SK-N-MC (cell line): ENCODE measurements around the gene LAMTOR1.

Experiments
- DNase-seq: peaks from one replicate; pipeline ENCODE4 v3.0.0-alpha.2; 2011; ENCODE audit warnings: low read depth, low spot score
- H3K27ac ChIP-seq: fragments of 200-600 bp; sonication (generic); 2 replicates; pipeline ENCODE4 v1.5.1; 2016; ENCODE audit warnings: mixed run types
- H3K36me3 ChIP-seq: fragments of 200-600 bp; sonication (generic); 2 replicates; pipeline ENCODE4 v1.6.1; 2017; ENCODE audit warnings: antibody characterized with exemption, low read length, mixed read lengths; ENCODE audit not compliant: insufficient read depth
- H3K4me3 ChIP-seq: fragments of 200-600 bp; sonication (generic); 2 replicates; pipeline ENCODE4 v1.5.1; 2016
- H3K9ac ChIP-seq: fragments of 200-600 bp; sonication (generic); 2 replicates; pipeline ENCODE4 v1.8.0; 2017; ENCODE audit warnings: mixed run types, mixed read lengths; ENCODE audit not compliant: insufficient read length
- H3K9me3 ChIP-seq: fragments of 200-600 bp; sonication (generic); 2 replicates; pipeline ENCODE4 v1.6.1; 2017; ENCODE audit warnings: low read depth, mild to moderate bottlenecking, antibody characterized with exemption, low read length, moderate library complexity, mixed read lengths
- EZH2 ChIP-seq: fragments of 200-600 bp; sonication (generic); IDR thresholded peaks from one replicate; pipeline ENCODE4 v1.6.1; 2017; ENCODE audit warnings: antibody characterized with exemption
- FOXP2 ChIP-seq: optimal IDR thresholded peaks from 2 replicates; pipeline ENCODE3; 2011; ENCODE audit warnings: mild to moderate bottlenecking, moderate library complexity; ENCODE audit not compliant: insufficient read depth; ENCODE audit errors: extremely low read length, control extremely low read depth
- POLR2AphosphoS5 ChIP-seq: IDR thresholded peaks from 2 replicates; pipeline ENCODE4 v1.6.1; 2012; ENCODE audit warnings: mild to moderate bottlenecking, low read depth, low read length, borderline replicate concordance

The LAMTOR1 gene

GRCh38 chr11:72069787-72070251 lies 33.3 kb downstream of the LAMTOR1 start:
- no peak overlapping the region for H3K4me3 ChIP-seq
- DNase-seq = no peak
- no peak overlapping the region for H3K27ac ChIP-seq
- H3K9ac ChIP-seq = no peak overlapping the region
- no peaks in the 10 kb centered on the region for H3K9me3 ChIP-seq
- no peak for TF ChIP-seq POLR2AphosphoS5
- TF ChIP-seq EZH2 = no peak
- TF ChIP-seq FOXP2 = no peak
- H3K36me3 ChIP-seq = peaks cover 9% of the 10 kb centered on the region

GRCh38 chr11:72069200-72069599 lies 33.9 kb downstream of the LAMTOR1 start:
- peaks cover 9% of the 10 kb centered on the region for H3K36me3 ChIP-seq
- H3K9me3 ChIP-seq = no peaks in the 10 kb centered on the region
- H3K9ac ChIP-seq = no peak overlapping the region
- DNase-seq = no peak
- H3K4me3 ChIP-seq = no peak overlapping the region
- H3K27ac ChIP-seq = no peak overlapping the region
- no peak for TF ChIP-seq FOXP2
- TF ChIP-seq EZH2 = no peak
- no peak for TF ChIP-seq POLR2AphosphoS5

GRCh38 chr11:72067676-72068075 lies 35.4 kb downstream of the LAMTOR1 start:
- no peak overlapping the region for H3K4me3 ChIP-seq
- TF ChIP-seq FOXP2 (no peak), EZH2 (no peak), POLR2AphosphoS5 (no peak)
- no peaks in the 10 kb centered on the region for H3K9me3 ChIP-seq
- no peak overlapping the region for H3K9ac ChIP-seq
- H3K27ac ChIP-seq = no peak overlapping the region
- no peak for DNase-seq
- peaks cover 9% of the 10 kb centered on the region for H3K36me3 ChIP-seq

- Histone ChIP-seq H3K9me3 (no peaks in the 10 kb centered on the region), H3K4me3 (no peak overlapping the region), H3K27ac (no peak overlapping the region), H3K9ac (no peak overlapping the region), H3K36me3 (peaks cover 13% of the 10 kb centered on the region)
- no peak for DNase-seq
- TF ChIP-seq EZH2 = no peak
- TF ChIP-seq FOXP2 = no peak
- no peak for TF ChIP-seq POLR2AphosphoS5
Measured at GRCh38 chr11:72067266-72067665, 35.8 kb downstream of the LAMTOR1 start.

GRCh38 chr11:72066855-72067254 lies 36.2 kb downstream of the LAMTOR1 start:
- no peak overlapping the region for H3K9ac ChIP-seq
- peaks cover 16% of the 10 kb centered on the region for H3K36me3 ChIP-seq
- H3K27ac ChIP-seq = no peak overlapping the region
- TF ChIP-seq EZH2 = no peak
- no peaks in the 10 kb centered on the region for H3K9me3 ChIP-seq
- DNase-seq = no peak
- no peak overlapping the region for H3K4me3 ChIP-seq

- DNase-seq = no peak
- Histone ChIP-seq H3K9ac (no peak overlapping the region), H3K36me3 (peaks cover 13% of the 10 kb centered on the region), H3K4me3 (no peak overlapping the region), H3K27ac (no peak overlapping the region), H3K9me3 (no peaks in the 10 kb centered on the region)
- TF ChIP-seq POLR2AphosphoS5 = no peak
- no peak for TF ChIP-seq EZH2
Measured at GRCh38 chr11:72061739-72062396, 41.2 kb downstream of the LAMTOR1 start.

GRCh38 chr11:72058416-72059034 lies 44.6 kb downstream of the LAMTOR1 start:
- no peak overlapping the region for H3K4me3 ChIP-seq
- TF ChIP-seq POLR2AphosphoS5 (no peak), EZH2 (no peak), FOXP2 (no peak)
- peaks cover 7% of the 10 kb centered on the region; the same call in 1 of the 2 replicates for H3K36me3 ChIP-seq
- H3K9me3 ChIP-seq = no peaks in the 10 kb centered on the region
- H3K27ac ChIP-seq = no peak overlapping the region
- H3K9ac ChIP-seq = no peak overlapping the region
- no peak for DNase-seq

- Histone ChIP-seq H3K9me3 (no peaks in the 10 kb centered on the region), H3K9ac (no peak overlapping the region), H3K4me3 (no peak overlapping the region), H3K36me3 (peaks cover 21% of the 10 kb centered on the region), H3K27ac (no peak overlapping the region)
- DNase-seq = no peak
- TF ChIP-seq EZH2 (no peak), FOXP2 (no peak), POLR2AphosphoS5 (no peak)
Measured at GRCh38 chr11:72048766-72049460, 54.2 kb downstream of the LAMTOR1 start.
